K562 (cell line): Measurements from ENCODE around the gene BRCA1. TPM values are rescaled to one million over a fixed set of nuclear protein-coding genes. Genes with fewer than 3 reads are reported as not detected.

Experiments used
- BACH1 ChIP-seq: fragments of 200-800 bp; sonication (Bioruptor generic); IDR thresholded peaks from 2 replicates; pipeline ENCODE4 v1.6.1; 2016; ENCODE audit warnings: missing genetic modification characterization, missing compliant biosample characterization
- ESRRA ChIP-seq: fragments of 450-650 bp; IDR thresholded peaks from 2 replicates; pipeline ENCODE4 v1.6.1; 2014; ENCODE audit warnings: low read depth, mild to moderate bottlenecking, moderate library complexity, borderline replicate concordance
- FOS ChIP-seq: IDR thresholded peaks from 3 replicates; pipeline ENCODE4 v1.6.1; 2011; ENCODE audit not compliant: insufficient read length; ENCODE audit errors: extremely low read depth
- FOXK1 ChIP-seq: sonication (generic); formaldehyde crosslinking; IDR thresholded peaks from 2 replicates; pipeline ENCODE4 v1.8.0; 2022; ENCODE audit warnings: missing genetic modification reagents, mild to moderate bottlenecking, borderline replicate concordance
- HNRNPH1 ChIP-seq: fragments of 200-400 bp; formaldehyde crosslinking; optimal IDR thresholded peaks from 2 replicates; pipeline ENCODE3; 2017; ENCODE audit warnings: low read depth, mild to moderate bottlenecking, low read length, moderate library complexity
- POLR2H ChIP-seq: IDR thresholded peaks from 2 replicates; pipeline ENCODE4 v1.6.1; 2016; ENCODE audit warnings: missing genetic modification characterization, low read depth, mild to moderate bottlenecking, control low read depth, missing compliant biosample characterization, moderate library complexity
- PRPF4 ChIP-seq: fragments of 200-400 bp; formaldehyde crosslinking; IDR thresholded peaks from one replicate; pipeline ENCODE4 v1.6.1; 2017; ENCODE audit warnings: low read length, low read depth, mild to moderate bottlenecking; ENCODE audit not compliant: insufficient read depth, poor library complexity, severe bottlenecking
- RBBP5 ChIP-seq: fragments of 200-600 bp; sonication (generic); IDR thresholded peaks from 2 replicates; pipeline ENCODE4 v1.6.1; 2012; ENCODE audit warnings: borderline replicate concordance, mild to moderate bottlenecking, low read length, control low read depth, inconsistent platforms; ENCODE audit not compliant: insufficient read depth, poor library complexity, severe bottlenecking
- SAFB ChIP-seq: fragments of 200-400 bp; formaldehyde crosslinking; IDR thresholded peaks from 2 replicates; pipeline ENCODE4 v1.6.1; 2017; ENCODE audit warnings: low read depth, low read length, borderline replicate concordance
- SMARCC2 ChIP-seq: fragments of 450-650 bp; IDR thresholded peaks from 2 replicates; pipeline ENCODE4 v1.6.1; 2017; ENCODE audit warnings: antibody characterized with exemption, moderate library complexity, mild to moderate bottlenecking, low read depth
- SRSF3 ChIP-seq: fragments of 200-400 bp; formaldehyde crosslinking; IDR thresholded peaks from 2 replicates; pipeline ENCODE4 v1.6.1; 2016; ENCODE audit warnings: mild to moderate bottlenecking, low read length, moderate library complexity; ENCODE audit not compliant: insufficient read depth
- ZKSCAN3 ChIP-seq: fragments of 250-450 bp; sonication (Bioruptor Pico); IDR thresholded peaks from 2 replicates; pipeline ENCODE4 v1.4.0; 2020
- ZNF140 ChIP-seq: fragments of 250-450 bp; sonication (Bioruptor Pico); IDR thresholded peaks from 2 replicates; pipeline ENCODE4 v1.8.0; 2021; ENCODE audit warnings: moderate library complexity, mild to moderate bottlenecking, inconsistent platforms
- ZNF444 ChIP-seq: fragments of 250-450 bp; sonication (Bioruptor Pico); IDR thresholded peaks from 2 replicates; pipeline ENCODE4 v1.4.0; 2020; ENCODE audit warnings: mild to moderate bottlenecking, moderate library complexity
- ZNF57 ChIP-seq: fragments of 450-650 bp; formaldehyde crosslinking; IDR thresholded peaks from 2 replicates; pipeline ENCODE4 v1.4.0; 2020; ENCODE audit warnings: mild to moderate bottlenecking, moderate library complexity
- polyA plus RNA-seq, 8 experiments: library from polyadenylated mRNA; depleted of rRNA in 4 of 8; stranded (reverse) in 5 of 8; unstranded in 3 of 8; fragments of >200 nt; fragmentation: Nextera tagmentation in 2 of 8; fragmentation: Illumina TruSeq in 1 of 8; extraction: Ambion mirVana in 2 of 8; extraction: Trizol in 1 of 8; gene quantifications; 2 replicates each; pipeline versions ENCODE4 v1.2.1 to v1.2.3, GENCODE V29; 2011 to 2014; ENCODE audit warnings: inconsistent platforms in 1 of 8, missing spikeins in 1 of 8
- total RNA-seq, 7 experiments: library from RNA; depleted of rRNA in 6 of 7; stranded (reverse); fragments of >200 nt in 6 of 7; fragmentation: Illumina TruSeq in 2 of 7; extraction: Trizol in 2 of 7; gene quantifications; 2 replicates each; pipeline versions ENCODE4 v1.2.1 to v1.2.3, GENCODE V29; 2011 to 2021; ENCODE audit warnings: low replicate concordance in 1 of 7
- TF ChIP-seq, protein P1 (sequence below): fragments of 250-450 bp; sonication (Bioruptor Pico); IDR thresholded peaks from 2 replicates; pipeline ENCODE4 v1.4.0; 2020; ENCODE audit warnings: borderline replicate concordance
- TF ChIP-seq, protein P2 (sequence below): fragments of 450-650 bp; IDR thresholded peaks from 2 replicates; pipeline ENCODE4 v1.6.1; 2016; ENCODE audit warnings: mild to moderate bottlenecking
- TF ChIP-seq, protein P3 (sequence below): sonication (generic); formaldehyde crosslinking; IDR thresholded peaks from 2 replicates; pipeline ENCODE4 v1.8.1; 2023; ENCODE audit warnings: mild to moderate bottlenecking, missing genetic modification reagents

Gene BRCA1
- total and polyA plus RNA-seq, 9 of the 15 experiments (the other 6 are each of a cell fraction or from before 2014, with no cell fraction given) = 25.9 to 95.3 (median 62.3) TPM

DNA sequence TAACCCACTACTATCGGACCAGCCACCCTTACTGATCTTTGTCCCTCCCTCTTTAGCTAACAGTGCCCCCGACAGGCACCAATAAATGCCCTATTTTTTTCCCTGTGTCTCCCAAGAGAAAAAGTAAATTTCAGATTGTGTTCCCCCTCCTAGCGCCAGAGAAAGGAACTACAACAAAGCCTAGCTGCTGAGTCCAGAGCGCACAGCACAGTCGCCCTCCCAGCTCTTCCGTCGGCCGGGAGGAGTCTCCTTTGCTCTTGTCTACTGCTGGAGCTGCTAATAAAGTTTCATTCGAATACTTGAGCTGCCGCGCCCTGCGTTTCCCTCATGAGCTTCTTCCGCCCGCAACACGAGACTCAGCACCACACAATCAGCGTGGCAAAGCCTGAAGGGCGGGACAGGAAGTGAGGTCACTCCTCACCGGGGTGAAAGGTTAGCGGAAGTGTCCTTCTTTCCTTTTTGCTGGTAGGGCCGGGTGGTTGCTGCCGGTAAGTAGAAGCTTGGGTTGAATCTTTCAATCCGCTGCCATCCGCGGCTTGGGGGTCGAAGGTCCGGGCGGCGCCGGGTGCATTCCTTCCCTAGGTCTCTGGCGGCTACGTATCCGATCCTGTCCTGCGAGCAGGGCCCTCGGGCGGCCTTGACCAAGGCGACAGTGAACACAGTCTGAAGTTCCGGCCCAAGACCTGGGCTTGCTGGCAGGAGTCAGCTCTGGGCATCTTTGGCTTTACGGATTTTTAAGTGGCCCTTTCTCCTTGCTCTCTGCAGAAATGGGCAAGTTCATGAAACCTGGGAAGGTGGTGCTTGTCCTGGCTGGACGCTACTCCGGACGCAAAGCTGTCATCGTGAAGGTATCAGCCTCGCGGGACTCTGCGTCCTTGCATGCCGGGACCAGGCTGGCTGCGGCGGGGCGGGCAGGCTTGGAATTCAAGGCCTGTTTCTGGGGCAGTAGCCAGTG, 126.9 kb downstream of the BRCA1 start, which contains the start of gene RPL27 (continued):
- TF ChIP-seq SRSF3 (no peak), FOXK1 (CRISPR knock-in tag) (no peak), ZNF140 (CRISPR knock-in tag) (no peak), SMARCC2 (peak; percentile 51; the same call in 1 of the 2 replicates), SAFB (no peak), ESRRA (peak; percentile 87), POLR2H (peak; percentile 94), ZNF444 (no peak), ZKSCAN3 (CRISPR knock-in tag) (no peak), FOS (peak; percentile 17), ZNF57 (CRISPR knock-in tag) (no peak), RBBP5 (peak; percentile 98), PRPF4 (no peak), HNRNPH1 (no peak), BACH1 (tag) (no peak)
- TF ChIP-seq, protein P1, sequence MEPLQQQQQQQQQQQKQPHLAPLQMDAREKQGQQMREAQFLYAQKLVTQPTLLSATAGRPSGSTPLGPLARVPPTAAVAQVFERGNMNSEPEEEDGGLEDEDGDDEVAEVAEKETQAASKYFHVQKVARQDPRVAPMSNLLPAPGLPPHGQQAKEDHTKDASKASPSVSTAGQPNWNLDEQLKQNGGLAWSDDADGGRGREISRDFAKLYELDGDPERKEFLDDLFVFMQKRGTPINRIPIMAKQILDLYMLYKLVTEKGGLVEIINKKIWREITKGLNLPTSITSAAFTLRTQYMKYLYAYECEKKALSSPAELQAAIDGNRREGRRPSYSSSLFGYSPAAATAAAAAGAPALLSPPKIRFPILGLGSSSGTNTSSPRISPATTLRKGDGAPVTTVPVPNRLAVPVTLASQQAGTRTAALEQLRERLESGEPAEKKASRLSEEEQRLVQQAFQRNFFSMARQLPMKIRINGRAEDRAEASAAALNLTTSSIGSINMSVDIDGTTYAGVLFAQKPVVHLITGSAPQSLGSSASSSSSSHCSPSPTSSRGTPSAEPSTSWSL = no peak
- TF ChIP-seq, protein P2, sequence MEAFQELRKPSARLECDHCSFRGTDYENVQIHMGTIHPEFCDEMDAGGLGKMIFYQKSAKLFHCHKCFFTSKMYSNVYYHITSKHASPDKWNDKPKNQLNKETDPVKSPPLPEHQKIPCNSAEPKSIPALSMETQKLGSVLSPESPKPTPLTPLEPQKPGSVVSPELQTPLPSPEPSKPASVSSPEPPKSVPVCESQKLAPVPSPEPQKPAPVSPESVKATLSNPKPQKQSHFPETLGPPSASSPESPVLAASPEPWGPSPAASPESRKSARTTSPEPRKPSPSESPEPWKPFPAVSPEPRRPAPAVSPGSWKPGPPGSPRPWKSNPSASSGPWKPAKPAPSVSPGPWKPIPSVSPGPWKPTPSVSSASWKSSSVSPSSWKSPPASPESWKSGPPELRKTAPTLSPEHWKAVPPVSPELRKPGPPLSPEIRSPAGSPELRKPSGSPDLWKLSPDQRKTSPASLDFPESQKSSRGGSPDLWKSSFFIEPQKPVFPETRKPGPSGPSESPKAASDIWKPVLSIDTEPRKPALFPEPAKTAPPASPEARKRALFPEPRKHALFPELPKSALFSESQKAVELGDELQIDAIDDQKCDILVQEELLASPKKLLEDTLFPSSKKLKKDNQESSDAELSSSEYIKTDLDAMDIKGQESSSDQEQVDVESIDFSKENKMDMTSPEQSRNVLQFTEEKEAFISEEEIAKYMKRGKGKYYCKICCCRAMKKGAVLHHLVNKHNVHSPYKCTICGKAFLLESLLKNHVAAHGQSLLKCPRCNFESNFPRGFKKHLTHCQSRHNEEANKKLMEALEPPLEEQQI = no peak
- TF ChIP-seq, protein P3, sequence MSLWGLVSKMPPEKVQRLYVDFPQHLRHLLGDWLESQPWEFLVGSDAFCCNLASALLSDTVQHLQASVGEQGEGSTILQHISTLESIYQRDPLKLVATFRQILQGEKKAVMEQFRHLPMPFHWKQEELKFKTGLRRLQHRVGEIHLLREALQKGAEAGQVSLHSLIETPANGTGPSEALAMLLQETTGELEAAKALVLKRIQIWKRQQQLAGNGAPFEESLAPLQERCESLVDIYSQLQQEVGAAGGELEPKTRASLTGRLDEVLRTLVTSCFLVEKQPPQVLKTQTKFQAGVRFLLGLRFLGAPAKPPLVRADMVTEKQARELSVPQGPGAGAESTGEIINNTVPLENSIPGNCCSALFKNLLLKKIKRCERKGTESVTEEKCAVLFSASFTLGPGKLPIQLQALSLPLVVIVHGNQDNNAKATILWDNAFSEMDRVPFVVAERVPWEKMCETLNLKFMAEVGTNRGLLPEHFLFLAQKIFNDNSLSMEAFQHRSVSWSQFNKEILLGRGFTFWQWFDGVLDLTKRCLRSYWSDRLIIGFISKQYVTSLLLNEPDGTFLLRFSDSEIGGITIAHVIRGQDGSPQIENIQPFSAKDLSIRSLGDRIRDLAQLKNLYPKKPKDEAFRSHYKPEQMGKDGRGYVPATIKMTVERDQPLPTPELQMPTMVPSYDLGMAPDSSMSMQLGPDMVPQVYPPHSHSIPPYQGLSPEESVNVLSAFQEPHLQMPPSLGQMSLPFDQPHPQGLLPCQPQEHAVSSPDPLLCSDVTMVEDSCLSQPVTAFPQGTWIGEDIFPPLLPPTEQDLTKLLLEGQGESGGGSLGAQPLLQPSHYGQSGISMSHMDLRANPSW (CRISPR knock-in tag) = peak; percentile 59; the same call in 1 of the 2 replicates
